ENCODE results near the gene PBXIP1. TPM values are rescaled to one million over a fixed set of nuclear protein-coding genes. Genes with fewer than 3 reads are reported as not detected.

Gene PBXIP1
- total and polyA plus RNA-seq, 2 of the 13 experiments (the other 11 are each of a cell fraction or from before 2014, with no cell fraction given): 16.3 to 31.9 TPM

DNA sequence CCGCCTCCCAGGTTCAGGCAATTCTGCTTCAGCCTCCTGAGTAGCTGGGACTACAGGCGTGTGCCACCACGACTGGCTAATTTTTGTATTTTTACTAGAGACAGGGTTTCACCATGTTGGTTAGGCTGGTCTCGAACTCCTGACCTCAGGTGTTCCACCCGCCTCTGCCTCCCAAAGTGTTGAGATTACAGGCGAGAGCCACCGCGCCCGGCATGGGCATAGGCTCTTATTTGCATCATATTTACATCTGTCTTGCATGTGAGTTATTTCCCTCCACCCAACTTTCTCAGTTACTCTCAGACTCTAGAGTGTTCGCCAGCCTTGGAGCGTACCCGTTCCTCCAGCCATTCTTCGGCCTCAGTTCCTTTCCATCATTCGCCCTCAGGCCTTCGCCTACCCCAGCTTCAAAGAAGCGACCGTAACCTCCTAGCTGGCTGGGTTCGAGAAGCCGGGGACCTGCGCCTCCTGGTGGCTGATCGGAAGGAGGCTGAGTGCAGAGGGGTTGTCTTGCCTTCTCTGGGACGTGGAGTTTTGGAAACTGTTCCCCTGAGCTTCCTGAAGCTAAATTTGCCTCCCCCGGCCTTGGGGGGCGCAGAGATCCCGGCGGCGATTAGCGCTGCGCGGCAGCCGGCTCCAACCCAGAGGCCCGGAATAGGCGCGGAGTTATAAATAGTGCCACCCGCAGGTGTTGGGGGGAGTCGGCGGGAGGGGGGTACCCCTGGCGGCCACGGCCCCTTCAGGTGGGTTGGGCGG is 43.1 kb upstream of the PBXIP1 start (continued):
- TF ChIP-seq, protein P1, sequence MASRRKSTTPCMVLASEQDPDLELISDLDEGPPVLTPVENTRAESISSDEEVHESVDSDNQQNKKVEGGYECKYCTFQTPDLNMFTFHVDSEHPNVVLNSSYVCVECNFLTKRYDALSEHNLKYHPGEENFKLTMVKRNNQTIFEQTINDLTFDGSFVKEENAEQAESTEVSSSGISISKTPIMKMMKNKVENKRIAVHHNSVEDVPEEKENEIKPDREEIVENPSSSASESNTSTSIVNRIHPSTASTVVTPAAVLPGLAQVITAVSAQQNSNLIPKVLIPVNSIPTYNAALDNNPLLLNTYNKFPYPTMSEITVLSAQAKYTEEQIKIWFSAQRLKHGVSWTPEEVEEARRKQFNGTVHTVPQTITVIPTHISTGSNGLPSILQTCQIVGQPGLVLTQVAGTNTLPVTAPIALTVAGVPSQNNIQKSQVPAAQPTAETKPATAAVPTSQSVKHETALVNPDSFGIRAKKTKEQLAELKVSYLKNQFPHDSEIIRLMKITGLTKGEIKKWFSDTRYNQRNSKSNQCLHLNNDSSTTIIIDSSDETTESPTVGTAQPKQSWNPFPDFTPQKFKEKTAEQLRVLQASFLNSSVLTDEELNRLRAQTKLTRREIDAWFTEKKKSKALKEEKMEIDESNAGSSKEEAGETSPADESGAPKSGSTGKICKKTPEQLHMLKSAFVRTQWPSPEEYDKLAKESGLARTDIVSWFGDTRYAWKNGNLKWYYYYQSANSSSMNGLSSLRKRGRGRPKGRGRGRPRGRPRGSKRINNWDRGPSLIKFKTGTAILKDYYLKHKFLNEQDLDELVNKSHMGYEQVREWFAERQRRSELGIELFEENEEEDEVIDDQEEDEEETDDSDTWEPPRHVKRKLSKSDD (CRISPR knock-in tag; IDR thresholded peaks at IDR 0.05; ENCODE audit: low read depth): 0 out of 2 replicates have a peak, but pooled peaks have one; percentile 45
- TF ChIP-seq, protein P2, sequence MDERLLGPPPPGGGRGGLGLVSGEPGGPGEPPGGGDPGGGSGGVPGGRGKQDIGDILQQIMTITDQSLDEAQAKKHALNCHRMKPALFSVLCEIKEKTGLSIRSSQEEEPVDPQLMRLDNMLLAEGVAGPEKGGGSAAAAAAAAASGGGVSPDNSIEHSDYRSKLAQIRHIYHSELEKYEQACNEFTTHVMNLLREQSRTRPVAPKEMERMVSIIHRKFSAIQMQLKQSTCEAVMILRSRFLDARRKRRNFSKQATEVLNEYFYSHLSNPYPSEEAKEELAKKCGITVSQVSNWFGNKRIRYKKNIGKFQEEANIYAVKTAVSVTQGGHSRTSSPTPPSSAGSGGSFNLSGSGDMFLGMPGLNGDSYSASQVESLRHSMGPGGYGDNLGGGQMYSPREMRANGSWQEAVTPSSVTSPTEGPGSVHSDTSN (CRISPR knock-in tag; IDR thresholded peaks at IDR 0.05): no peak
- TF ChIP-seq, protein P3, sequence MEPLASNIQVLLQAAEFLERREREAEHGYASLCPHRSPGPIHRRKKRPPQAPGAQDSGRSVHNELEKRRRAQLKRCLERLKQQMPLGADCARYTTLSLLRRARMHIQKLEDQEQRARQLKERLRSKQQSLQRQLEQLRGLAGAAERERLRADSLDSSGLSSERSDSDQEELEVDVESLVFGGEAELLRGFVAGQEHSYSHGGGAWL (CRISPR knock-in tag; IDR thresholded peaks at IDR 0.05): no peak
- TF ChIP-seq ZNF367 (CRISPR knock-in tag; IDR thresholded peaks at IDR 0.05; ENCODE audit: borderline replicate concordance) (no peak), CBX2 (IDR thresholded peaks at IDR 0.05; ENCODE audit: low read depth, low read length) (no peak), CBX2 (CRISPR knock-in tag; IDR thresholded peaks at IDR 0.05; ENCODE audit: low read depth) (no peak), PRPF4 (IDR thresholded peaks at IDR 0.05; ENCODE audit: low read depth, low read length, poor library complexity, severe bottlenecking) (no peak), ADNP (CRISPR knock-in tag; IDR thresholded peaks at IDR 0.05) (0 out of 2 replicates have a peak, but pooled peaks have one; percentile 33), NR2C2 (CRISPR knock-in tag; IDR thresholded peaks at IDR 0.05; ENCODE audit: borderline replicate concordance) (no peak), ZKSCAN1 (IDR thresholded peaks at IDR 0.05; ENCODE audit: low read length) (no peak), IRF2 (CRISPR knock-in tag; IDR thresholded peaks at IDR 0.05) (no peak), KLF9 (CRISPR knock-in tag; IDR thresholded peaks at IDR 0.05; ENCODE audit: low read depth) (no peak), SIN3B (IDR thresholded peaks at IDR 0.05; ENCODE audit: low read length) (no peak), RFX5 (IDR thresholded peaks at IDR 0.05; ENCODE audit: low read depth, low read length) (no peak), HDAC1 (CRISPR knock-in tag; IDR thresholded peaks at IDR 0.05) (no peak), ARID2 (CRISPR knock-in tag; IDR thresholded peaks at IDR 0.05; ENCODE audit: borderline replicate concordance) (no peak)
- TF ChIP-seq, protein P4, sequence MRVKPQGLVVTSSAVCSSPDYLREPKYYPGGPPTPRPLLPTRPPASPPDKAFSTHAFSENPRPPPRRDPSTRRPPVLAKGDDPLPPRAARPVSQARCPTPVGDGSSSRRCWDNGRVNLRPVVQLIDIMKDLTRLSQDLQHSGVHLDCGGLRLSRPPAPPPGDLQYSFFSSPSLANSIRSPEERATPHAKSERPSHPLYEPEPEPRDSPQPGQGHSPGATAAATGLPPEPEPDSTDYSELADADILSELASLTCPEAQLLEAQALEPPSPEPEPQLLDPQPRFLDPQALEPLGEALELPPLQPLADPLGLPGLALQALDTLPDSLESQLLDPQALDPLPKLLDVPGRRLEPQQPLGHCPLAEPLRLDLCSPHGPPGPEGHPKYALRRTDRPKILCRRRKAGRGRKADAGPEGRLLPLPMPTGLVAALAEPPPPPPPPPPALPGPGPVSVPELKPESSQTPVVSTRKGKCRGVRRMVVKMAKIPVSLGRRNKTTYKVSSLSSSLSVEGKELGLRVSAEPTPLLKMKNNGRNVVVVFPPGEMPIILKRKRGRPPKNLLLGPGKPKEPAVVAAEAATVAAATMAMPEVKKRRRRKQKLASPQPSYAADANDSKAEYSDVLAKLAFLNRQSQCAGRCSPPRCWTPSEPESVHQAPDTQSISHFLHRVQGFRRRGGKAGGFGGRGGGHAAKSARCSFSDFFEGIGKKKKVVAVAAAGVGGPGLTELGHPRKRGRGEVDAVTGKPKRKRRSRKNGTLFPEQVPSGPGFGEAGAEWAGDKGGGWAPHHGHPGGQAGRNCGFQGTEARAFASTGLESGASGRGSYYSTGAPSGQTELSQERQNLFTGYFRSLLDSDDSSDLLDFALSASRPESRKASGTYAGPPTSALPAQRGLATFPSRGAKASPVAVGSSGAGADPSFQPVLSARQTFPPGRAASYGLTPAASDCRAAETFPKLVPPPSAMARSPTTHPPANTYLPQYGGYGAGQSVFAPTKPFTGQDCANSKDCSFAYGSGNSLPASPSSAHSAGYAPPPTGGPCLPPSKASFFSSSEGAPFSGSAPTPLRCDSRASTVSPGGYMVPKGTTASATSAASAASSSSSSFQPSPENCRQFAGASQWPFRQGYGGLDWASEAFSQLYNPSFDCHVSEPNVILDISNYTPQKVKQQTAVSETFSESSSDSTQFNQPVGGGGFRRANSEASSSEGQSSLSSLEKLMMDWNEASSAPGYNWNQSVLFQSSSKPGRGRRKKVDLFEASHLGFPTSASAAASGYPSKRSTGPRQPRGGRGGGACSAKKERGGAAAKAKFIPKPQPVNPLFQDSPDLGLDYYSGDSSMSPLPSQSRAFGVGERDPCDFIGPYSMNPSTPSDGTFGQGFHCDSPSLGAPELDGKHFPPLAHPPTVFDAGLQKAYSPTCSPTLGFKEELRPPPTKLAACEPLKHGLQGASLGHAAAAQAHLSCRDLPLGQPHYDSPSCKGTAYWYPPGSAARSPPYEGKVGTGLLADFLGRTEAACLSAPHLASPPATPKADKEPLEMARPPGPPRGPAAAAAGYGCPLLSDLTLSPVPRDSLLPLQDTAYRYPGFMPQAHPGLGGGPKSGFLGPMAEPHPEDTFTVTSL (CRISPR knock-in tag; IDR thresholded peaks at IDR 0.05; ENCODE audit: borderline replicate concordance): no peak
- TF ChIP-seq, protein P5, sequence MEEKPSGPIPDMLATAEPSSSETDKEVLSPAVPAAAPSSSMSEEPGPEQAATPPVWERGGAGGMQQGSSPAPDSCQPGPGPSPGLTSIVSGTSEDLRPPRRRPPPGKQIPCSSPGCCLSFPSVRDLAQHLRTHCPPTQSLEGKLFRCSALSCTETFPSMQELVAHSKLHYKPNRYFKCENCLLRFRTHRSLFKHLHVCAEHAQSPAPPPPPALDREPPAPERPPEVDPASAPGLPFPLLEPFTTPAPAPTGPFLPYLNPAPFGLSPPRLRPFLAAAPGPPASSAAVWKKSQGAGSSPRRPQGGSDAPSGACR (CRISPR knock-in tag; IDR thresholded peaks at IDR 0.05): no peak
